Keratinocyte (primary cell): Measurements from ENCODE around the gene DGKI.

Experiments
- EZH2 ChIP-seq: IDR thresholded peaks from one replicate; pipeline ENCODE4 v1.6.1; 2012; ENCODE audit warnings: inconsistent platforms, mild to moderate bottlenecking, low read length, moderate library complexity
- TF ChIP-seq, protein P1 (sequence below), 3 experiments: IDR thresholded peaks in 1 of 3; conservative IDR thresholded peaks in 1 of 3; optimal IDR thresholded peaks in 1 of 3; 2 replicates in 2 of 3; 3 replicates in 1 of 3; pipeline versions ENCODE3 to v1.5.1; 2011; ENCODE audit warnings: low read length in 3 of 3, mild to moderate bottlenecking in 3 of 3, moderate library complexity in 2 of 3, control low read depth in 1 of 3, inconsistent platforms in 1 of 3; ENCODE audit not compliant: insufficient read depth in 2 of 3; ENCODE audit errors: extremely low read depth in 1 of 3

DNA sequence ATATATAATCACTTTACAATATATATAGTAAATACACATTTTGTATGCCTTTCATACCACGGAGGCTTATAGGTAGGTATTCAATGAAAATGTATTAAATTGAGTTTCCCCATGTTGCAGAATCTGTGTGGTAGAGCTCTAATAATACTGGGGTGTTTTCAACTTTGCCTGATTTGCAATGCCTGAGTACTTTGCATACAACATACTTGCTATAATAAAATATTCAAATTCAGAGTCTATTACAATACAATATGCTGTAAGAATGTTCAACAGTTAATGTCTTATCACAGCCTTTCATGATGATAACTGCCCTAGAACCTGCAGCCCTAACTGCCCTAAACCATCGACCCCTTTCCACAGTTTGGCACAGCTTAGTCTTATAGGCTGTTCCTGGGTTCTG, 114.6 kb downstream of the DGKI start:
- TF ChIP-seq, protein P1, sequence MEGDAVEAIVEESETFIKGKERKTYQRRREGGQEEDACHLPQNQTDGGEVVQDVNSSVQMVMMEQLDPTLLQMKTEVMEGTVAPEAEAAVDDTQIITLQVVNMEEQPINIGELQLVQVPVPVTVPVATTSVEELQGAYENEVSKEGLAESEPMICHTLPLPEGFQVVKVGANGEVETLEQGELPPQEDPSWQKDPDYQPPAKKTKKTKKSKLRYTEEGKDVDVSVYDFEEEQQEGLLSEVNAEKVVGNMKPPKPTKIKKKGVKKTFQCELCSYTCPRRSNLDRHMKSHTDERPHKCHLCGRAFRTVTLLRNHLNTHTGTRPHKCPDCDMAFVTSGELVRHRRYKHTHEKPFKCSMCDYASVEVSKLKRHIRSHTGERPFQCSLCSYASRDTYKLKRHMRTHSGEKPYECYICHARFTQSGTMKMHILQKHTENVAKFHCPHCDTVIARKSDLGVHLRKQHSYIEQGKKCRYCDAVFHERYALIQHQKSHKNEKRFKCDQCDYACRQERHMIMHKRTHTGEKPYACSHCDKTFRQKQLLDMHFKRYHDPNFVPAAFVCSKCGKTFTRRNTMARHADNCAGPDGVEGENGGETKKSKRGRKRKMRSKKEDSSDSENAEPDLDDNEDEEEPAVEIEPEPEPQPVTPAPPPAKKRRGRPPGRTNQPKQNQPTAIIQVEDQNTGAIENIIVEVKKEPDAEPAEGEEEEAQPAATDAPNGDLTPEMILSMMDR (optimal IDR thresholded peaks at IDR 0.05 in 1 of 3, IDR thresholded peaks at IDR 0.05 in 1 of 3, conservative IDR thresholded peaks at IDR 0.05 in 1 of 3; ENCODE audit: extremely low read depth in 1 of 3, insufficient read depth in 2 of 3, low read length in 3 of 3): no peak
- no peak for TF ChIP-seq EZH2
